MG63 (cell line): ENCODE data around the gene LILRB5. TPM values are rescaled to one million over a fixed set of nuclear protein-coding genes. Genes with fewer than 3 reads are reported as not detected.
"Not testable (repeated sequence)": the region's sequence is repeated elsewhere in the genome, so short reads cannot be mapped to it uniquely, and the experiment has no call there.

Experiments used
- DNase-seq: peaks from one replicate; pipeline ENCODE4 v3.0.0-alpha.2; 2020
- H3K27me3 ChIP-seq: fragments of 250-450 bp; sonication (Bioruptor Pico); 2 replicates; pipeline ENCODE4 v1.5.1; 2020; ENCODE audit warnings: mild to moderate bottlenecking, moderate library complexity
- H3K36me3 ChIP-seq: fragments of 250-450 bp; sonication (Bioruptor Pico); 2 replicates; pipeline ENCODE4 v1.5.1; 2020; ENCODE audit warnings: mild to moderate bottlenecking, moderate library complexity
- H3K4me3 ChIP-seq: fragments of 250-450 bp; sonication (Bioruptor Pico); 2 replicates; pipeline ENCODE4 v1.5.1; 2020; ENCODE audit warnings: mild to moderate bottlenecking, moderate library complexity
- H3K9me3 ChIP-seq: fragments of 250-450 bp; sonication (Bioruptor Pico); 2 replicates; pipeline ENCODE4 v1.5.1; 2020; ENCODE audit warnings: mild to moderate bottlenecking, moderate library complexity
- total RNA-seq: library from RNA; depleted of rRNA; stranded (reverse); fragments of >200 nt; shearing (Covaris generic); gene quantifications from 2 replicates; pipeline ENCODE4 v1.2.3, GENCODE V29; 2014; ENCODE audit warnings: low replicate concordance; rRNA removed

The LILRB5 gene
- total RNA-seq, result not detected in 2 replicates

DNA sequence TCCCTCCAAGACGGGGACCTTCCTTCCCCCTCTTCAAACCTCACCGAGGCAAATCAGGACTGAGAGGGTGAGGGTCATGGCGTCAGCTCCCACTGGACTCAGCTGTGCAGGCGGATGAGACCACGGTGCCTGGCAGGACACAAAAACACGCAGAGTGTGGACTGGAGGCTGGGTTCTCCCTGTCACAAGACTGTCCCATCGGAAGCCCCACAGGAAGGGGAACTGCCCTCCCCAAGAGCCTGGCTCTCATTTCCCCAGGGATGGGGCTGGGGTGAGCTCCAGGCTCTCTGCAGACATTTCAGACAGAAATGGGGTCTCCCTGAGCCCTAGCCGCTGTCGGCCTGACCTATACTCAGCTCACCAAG is at the start of gene LILRB5:
LILRB5 (minus strand) TSS at position 158 of the 365 bp plus-strand sequence; CDS start at position 78, 80 bp downstream.
- Histone ChIP-seq H3K9me3 (no peaks in the 10 kb centered on the region), H3K27me3 (peaks cover 72% of the 10 kb centered on the region), H3K36me3 (no peaks in the 10 kb centered on the region), H3K4me3 (no peak within 1 kb of the TSS)
- no peak for DNase-seq

DNA sequence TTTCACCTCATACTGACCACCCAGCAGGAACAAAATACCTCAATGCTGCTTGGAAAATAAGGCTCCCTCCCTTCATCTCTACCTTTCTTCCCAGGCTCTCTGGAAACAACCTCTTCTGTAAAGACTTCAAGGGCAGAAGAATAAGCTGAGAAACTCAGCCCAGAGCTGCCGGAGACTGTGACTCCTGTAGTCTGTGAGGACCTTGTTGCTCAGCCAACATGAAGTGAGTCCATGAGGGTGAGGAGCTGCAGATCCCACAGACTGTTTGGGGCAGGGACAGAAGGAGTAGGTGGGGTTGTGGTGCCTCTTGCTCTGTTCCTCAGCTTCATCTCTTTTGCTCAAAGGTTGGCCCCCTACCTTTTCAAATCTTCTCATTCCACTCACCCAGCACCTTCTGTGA is 48.1 kb upstream of the LILRB5 start:
- H3K9me3 ChIP-seq, result no peaks in the 10 kb centered on the region
- H3K27me3 ChIP-seq, result peaks cover 32% of the 10 kb centered on the region
- DNase-seq, result no peak
- H3K36me3 ChIP-seq, result no peaks in the 10 kb centered on the region
- H3K4me3 ChIP-seq, result no peak overlapping the region

DNA sequence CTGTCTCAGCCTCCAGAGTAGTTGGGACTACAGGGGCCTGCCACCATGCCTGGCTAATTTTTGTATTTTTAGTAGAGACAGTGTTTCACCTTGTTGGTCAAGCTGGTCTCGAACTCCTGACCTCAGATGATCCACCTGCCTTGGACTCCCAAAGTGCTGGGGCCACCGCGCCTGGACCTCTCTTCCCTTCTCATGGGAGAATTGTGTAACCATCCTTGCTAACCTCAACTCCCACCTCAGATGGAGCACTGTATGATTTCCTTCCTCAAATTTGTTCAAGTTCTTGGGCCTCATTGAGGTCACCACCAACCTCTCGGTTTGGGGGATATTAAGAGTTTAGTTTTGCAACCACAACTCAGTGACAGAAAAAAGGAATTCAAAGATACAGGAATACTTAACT is 45.2 kb upstream of the LILRB5 start:
- H3K9me3 ChIP-seq, result no peaks in the 10 kb centered on the region
- H3K4me3 ChIP-seq, result no peak overlapping the region
- no peak for DNase-seq
- H3K36me3 ChIP-seq, result no peaks in the 10 kb centered on the region
- peaks cover 44% of the 10 kb centered on the region for H3K27me3 ChIP-seq

DNA sequence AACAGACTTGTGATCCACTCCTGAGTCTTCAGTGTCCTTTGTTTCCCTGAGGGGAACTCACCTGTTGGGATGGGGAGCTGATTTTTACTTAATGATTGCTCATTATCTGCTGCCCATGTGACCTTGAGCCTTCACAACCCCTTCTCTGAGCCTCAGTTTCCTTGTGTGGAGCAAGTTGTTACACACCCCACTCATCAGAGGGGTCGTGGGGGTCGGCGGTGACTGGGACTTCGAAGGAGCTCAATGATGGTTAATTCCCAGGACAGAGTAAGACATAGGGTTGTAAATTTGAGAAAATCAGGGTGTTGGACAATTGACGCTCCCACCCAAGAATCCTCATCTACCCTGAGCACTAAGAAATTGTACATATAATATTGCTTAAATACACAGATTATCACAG is 42.4 kb upstream of the LILRB5 start:
- DNase-seq, result no peak
- H3K9me3 ChIP-seq, result no peaks in the 10 kb centered on the region
- no peaks in the 10 kb centered on the region for H3K36me3 ChIP-seq
- peaks cover 58% of the 10 kb centered on the region for H3K27me3 ChIP-seq
- H3K4me3 ChIP-seq, result no peak overlapping the region

DNA sequence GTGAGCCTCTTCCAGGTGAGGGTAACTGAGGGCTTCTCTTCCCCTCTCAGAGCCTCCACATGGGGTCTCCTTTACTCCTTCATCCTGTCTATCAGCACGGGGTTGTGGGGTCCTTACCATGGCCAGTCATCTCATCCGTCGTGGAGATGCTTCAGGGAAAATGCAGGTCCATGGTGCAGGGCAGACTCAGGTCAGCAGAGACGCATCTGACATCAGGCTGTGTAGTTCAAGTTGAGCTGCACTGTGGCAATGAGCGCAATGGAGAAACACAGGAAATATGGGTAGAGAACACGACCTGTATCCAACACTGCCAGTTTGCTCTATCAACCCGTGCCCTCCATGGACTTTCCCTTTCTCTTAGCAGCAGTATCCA is 42.0 kb upstream of the LILRB5 start:
- DNase-seq, result no peak
- Histone ChIP-seq H3K9me3 (no peaks in the 10 kb centered on the region), H3K36me3 (no peaks in the 10 kb centered on the region), H3K27me3 (peaks cover 55% of the 10 kb centered on the region), H3K4me3 (no peak overlapping the region)

DNA sequence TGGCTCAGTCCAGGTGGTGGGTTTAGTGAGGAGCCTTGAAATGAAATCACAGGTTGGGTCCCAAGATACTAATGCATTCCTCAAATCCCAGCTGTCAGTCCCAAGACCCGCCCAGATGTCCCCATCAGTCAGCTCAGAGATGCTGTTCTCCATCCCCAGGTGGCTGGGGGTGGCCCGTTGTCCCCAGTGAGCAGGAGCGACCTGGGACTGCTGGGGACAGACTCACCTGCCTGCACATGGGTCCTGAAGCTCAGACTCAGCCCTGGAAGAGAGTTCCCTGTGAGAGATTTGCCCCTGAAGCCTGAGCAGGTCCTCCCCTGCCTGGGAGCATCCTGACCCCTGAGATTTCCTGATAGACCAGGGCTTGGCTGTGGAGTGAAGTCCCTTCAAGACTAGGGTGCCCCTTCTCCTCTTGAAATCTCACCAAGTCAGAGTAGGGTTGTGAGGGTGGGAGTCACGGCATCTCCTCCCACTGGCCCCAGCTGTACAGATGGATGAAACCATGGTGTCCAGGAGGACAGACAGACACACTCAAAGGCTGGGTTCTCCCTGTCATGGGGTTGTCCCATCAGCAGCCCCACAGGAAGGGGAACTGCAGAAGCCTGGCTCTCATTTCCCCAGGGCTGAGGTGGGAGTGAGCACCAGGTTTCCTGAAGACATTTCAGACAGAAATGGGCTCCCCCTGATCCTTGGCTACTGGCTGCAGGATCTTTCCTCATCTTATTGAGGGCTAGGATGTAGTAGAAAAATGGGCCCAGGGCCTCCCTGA is 41.5 kb upstream of the LILRB5 start:
- H3K4me3 ChIP-seq, result no peak overlapping the region
- H3K9me3 ChIP-seq, result no peaks in the 10 kb centered on the region
- peaks cover 51% of the 10 kb centered on the region for H3K27me3 ChIP-seq
- no peak for DNase-seq
- no peaks in the 10 kb centered on the region for H3K36me3 ChIP-seq

DNA sequence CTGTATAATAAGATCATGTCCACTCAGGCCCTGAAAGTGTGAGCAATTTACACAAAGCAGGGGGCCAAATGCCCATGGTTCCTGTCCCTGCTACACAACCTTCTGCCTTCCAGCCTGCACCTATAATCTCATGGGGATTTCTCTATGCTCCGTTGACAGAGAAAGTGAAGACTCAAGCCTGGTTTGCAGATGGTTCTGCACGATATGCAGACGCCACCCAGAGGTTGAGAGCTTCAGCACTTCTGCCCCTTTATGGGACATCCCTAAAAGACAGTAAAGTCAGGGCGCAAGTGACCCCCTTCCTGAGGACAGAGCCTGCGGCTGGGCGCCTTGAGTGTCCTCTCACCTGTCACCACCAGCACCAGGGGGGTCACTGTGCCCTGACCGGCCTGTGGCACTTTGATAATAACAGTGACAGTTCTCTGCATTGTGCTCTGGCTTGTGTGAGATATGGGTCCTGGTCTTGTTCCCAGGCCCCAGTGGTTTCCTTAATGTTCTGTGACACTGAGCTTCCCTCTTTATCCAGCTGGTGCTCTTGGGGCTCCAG is 40.8 kb upstream of the LILRB5 start:
- Histone ChIP-seq H3K4me3 (no peak overlapping the region), H3K9me3 (no peaks in the 10 kb centered on the region), H3K27me3 (peaks cover 47% of the 10 kb centered on the region), H3K36me3 (no peaks in the 10 kb centered on the region)
- DNase-seq, result no peak

DNA sequence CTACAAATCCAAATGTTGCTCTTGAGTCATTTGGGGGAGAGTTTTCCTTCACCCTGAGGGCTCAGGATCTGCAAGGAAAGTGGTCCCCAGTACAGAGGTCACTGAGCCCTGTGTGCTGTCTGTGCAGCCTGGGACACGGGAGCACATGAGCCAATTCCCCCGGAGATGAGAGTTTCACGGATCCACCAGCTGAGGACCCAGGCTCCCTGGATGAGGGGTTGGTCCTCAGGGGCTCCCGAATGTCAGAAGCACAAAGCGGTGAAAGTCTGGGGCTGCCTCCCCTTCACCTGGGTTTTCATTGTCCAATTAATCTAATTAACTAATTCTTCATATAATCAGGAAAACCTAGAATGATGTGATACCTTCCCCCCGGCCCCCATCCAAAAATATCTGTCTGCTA is 37.5 kb upstream of the LILRB5 start:
- Histone ChIP-seq H3K36me3 (no peaks in the 10 kb centered on the region), H3K27me3 (peaks cover 43% of the 10 kb centered on the region), H3K9me3 (no peaks in the 10 kb centered on the region), H3K4me3 (no peak overlapping the region)
- DNase-seq, result no peak

DNA sequence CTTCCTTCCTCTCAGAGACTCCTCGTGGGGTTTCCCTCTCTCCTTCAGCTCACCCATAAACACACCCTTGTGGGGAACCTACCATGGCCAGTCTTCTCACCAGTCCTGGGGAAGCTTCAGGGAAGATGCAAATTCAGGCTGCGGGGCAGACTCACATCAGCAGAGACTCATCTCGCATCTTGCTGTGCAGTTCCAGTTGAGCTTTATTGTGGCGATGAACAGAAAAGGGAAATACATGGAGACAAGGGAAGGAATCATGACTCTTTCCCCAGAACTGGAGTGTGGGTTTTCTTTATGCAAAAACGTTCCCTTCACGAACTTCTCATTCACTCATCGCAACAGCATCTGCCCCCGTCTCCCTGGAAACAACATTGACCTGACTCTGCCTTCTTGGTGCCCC is 32.1 kb upstream of the LILRB5 start:
- H3K27me3 ChIP-seq, result peaks cover 22% of the 10 kb centered on the region
- H3K36me3 ChIP-seq, DNase-seq, H3K4me3 ChIP-seq, H3K9me3 ChIP-seq: not testable (repeated sequence)

DNA sequence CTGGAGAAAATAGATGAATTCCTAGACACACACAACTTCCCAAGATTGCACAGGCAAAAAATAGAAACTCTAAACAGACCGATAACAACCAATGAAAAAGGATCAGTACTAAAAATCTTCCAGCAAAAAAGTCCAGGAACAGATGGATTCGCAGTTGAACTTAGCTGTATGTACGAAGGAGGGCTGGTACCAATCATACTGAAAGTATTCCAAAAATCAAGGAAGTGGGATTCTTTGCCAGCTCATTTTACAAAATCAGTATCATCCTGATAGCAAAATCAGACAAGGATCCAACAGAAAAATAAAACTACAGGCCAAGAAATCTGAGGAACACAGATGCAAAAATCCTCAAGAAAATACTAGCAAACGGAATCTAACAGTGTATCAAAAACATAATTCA is 30.4 kb upstream of the LILRB5 start:
- Histone ChIP-seq H3K27me3 (peaks cover 34% of the 10 kb centered on the region), H3K9me3 (no peaks in the 10 kb centered on the region), H3K36me3 (no peaks in the 10 kb centered on the region), H3K4me3 (no peak overlapping the region)
- DNase-seq, result no peak

DNA sequence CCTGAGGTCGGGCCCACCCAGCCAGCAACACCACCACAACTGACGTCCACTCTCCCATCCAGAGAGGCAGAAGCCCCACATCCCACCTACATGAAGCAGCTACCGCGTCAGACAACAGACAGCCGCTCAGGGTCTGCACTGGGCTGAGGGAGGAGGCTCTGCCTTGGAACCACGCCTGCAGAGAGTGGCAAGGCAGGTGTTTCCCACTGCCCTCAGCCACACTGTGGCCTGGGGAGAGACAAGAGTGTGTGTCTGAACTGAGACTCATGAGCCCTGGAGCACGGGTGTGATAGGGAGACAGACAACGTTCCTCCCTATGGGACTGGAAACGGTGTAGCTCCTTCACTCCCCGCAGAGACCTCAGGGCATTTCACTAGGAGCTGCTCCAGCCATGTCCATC is 29.2 kb upstream of the LILRB5 start:
- H3K27me3 ChIP-seq, result peaks cover 32% of the 10 kb centered on the region
- H3K9me3 ChIP-seq, H3K36me3 ChIP-seq, H3K4me3 ChIP-seq, DNase-seq: not testable (repeated sequence)

DNA sequence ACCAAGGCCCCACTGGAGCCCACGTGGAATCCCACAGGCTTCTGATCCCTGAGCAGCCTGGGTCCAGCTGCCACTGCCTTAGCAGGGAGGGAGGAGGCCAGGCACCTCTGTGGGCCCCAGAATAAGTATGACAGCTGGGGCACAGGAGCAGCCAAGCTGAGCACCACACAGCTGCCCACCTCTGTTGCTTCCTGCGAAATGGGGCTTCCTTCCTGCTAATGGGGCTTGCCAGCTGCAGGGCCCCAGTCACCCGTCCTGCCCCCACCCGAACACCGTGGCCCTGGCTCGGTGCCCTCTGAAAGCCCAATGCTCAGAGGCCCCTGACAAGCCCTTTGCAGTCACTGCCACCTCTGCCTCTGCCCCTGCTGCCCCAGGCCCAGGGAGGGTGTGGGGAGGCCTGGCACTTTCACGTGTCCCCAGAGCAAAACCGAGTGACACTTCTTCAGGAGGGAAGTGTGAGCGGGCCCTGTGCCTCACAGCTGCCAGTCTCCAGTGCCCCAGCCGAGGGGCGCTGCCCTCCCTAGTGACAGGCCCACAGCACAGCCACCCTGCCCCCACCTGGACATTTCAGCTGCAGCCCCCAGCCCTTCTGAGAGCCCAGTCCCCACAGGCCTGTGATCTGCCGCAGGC is 28.5 kb upstream of the LILRB5 start:
- H3K27me3 ChIP-seq, result peaks cover 34% of the 10 kb centered on the region
- not testable (repeated sequence) for H3K4me3 ChIP-seq, DNase-seq, H3K9me3 ChIP-seq, H3K36me3 ChIP-seq

DNA sequence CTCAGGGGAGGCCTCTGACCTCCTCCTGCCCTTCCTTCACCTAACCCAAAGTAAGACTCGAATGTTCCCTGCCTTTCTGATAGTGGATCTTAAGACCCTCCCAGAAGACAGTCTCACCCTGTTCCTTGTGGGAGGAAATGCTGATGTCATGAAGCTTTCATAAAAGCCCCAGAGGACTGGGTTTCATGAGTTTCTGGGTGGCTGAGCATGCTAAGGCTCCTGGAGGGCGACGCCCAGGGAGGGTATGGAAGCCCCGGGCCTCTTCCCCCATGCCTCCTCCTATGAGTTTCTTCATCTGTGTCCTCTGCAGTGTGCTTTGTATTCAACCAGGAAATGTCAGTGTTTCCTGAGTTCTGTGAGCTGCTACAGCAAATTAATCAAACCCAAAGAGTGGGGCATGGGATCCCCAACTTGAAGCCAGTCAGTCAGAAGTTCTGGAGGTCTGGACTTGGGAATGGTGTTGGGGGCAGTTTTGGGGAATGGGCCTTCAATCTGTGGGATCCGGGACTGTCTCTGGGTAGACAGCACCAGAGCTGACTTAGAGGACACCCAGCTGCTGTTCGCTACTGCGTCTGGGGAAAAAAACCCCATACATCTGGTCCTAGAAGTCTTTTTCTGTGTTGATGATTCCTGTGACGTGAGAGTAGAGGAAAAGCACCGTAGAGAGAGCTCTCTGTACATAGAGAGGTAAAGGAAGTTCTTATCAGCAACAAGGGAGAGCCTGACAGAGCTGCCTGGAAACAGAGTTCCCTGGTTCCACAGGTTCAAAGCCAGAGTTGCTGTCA is 25.8 kb upstream of the LILRB5 start:
- Histone ChIP-seq H3K36me3 (no peaks in the 10 kb centered on the region), H3K4me3 (no peak overlapping the region), H3K27me3 (peaks cover 30% of the 10 kb centered on the region), H3K9me3 (no peaks in the 10 kb centered on the region)
- DNase-seq, result no peak

DNA sequence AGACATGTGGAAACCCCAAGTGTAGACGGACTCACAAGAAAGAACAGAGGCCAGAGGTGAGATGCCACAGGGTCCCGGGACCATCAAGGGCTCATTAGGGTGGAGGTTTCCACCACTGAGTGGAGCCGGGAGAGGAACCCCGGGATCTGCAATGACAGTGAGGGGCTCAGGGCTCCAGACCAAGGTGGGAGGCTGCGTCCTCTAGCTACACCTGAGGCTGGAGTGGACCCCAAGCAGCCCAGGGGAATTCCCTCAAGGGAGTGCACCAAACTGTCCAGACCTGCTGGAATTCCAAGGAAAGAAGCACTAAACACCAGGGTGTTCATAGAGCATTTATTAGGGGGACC is 24.6 kb upstream of the LILRB5 start:
- peaks cover 30% of the 10 kb centered on the region for H3K27me3 ChIP-seq
- not testable (repeated sequence) for H3K36me3 ChIP-seq, H3K4me3 ChIP-seq, H3K9me3 ChIP-seq, DNase-seq

DNA sequence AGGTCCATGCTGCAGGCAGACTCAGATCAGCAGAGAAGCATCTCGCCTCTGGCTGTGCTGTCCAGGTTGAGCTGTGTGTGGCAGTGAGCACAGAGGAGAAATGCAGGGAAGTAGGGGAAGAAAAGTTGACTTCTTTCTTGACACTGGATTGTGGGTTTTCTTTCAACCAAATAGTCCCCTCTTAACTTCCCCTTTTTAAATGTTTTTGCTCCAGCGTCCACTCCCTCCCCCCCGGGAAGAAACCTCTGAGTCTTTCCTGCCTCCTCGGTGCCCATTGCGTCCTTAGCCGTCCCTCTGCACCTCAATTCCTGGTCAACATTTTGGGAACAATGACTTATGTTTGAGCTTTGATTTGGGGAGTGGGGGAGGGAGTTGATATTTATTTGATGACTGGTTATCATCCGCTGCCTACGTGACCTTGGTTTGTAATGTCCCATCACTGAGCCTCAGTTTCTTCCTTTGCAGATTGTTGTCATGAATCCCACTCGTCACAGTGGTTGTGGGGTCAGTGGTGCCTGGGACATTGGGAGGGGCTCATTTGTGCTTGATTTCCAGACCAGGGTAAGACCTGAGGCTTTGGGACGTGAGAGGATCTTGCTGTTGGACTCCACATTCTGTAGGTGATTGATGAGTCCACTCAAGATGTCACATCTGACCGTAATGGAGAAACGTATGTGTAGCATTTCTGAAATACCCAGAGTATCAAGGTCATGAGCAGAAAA is 24.1 kb upstream of the LILRB5 start, which contains the start of gene LILRB2:
LILRB2 (minus strand) TSS at position 104 of the 722 bp plus-strand sequence. CDS start 614 bp downstream, outside the sequence.
- no peak for DNase-seq
- H3K9me3 ChIP-seq, result no peaks in the 10 kb centered on the region
- H3K27me3 ChIP-seq, result peaks cover 34% of the 10 kb centered on the region

DNA sequence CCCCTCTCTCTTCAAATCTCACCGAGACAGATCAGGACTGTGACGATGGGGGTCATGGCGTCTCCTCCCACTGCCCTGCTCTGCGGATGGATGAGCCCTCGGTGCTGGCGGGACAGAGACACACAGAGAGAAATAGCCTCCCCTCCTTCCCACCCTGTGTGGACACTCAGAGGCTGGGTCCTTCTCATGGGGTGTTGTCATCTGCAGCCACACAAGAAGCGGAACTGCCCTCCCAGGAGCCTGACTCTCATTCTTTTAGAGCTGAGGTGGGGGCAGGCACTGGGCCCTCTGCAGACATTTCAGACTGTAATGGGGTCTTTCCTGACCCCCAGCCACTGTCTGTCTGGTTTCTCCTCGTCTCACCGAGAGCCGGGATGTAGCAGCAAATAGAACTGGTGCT is 23.4 kb upstream of the LILRB5 start:
- not testable (repeated sequence) for DNase-seq, H3K4me3 ChIP-seq, H3K9me3 ChIP-seq, H3K36me3 ChIP-seq
- H3K27me3 ChIP-seq, result peaks cover 37% of the 10 kb centered on the region

More for the DNA sequence above, 24.1 kb upstream of the LILRB5 start, which contains the start of gene LILRB2:
- Histone ChIP-seq H3K4me3 (no peak within 1 kb of the TSS), H3K36me3 (no peaks in the 10 kb centered on the region)

DNA sequence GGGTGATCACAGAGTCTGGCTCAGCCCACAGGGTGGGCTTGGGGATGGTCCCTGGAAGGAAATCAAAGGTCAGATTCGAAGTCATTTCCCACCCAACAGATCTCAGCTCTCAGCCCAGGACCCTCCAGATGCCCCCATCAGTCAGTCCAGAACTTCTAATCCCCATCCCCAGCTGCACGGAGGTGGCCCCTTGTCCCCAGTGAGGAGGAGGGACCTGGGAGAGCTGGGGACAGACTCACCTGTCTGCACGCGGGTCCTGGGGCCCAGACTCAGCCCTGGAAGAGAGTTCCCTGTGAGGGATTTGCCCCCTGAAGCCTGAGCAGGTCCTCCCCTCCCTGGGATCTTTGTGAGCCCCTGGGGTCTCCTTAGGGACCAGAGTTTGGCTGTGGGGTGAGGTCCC is 23.0 kb upstream of the LILRB5 start:
- peaks cover 37% of the 10 kb centered on the region for H3K27me3 ChIP-seq
- H3K4me3 ChIP-seq, DNase-seq, H3K36me3 ChIP-seq, H3K9me3 ChIP-seq: not testable (repeated sequence)
